ENCODE data around the gene TMEM40.
"Not testable (repeated sequence)": the region's sequence is repeated elsewhere in the genome, so short reads cannot be mapped to it uniquely, and the experiment has no call there.

Gene TMEM40

DNA sequence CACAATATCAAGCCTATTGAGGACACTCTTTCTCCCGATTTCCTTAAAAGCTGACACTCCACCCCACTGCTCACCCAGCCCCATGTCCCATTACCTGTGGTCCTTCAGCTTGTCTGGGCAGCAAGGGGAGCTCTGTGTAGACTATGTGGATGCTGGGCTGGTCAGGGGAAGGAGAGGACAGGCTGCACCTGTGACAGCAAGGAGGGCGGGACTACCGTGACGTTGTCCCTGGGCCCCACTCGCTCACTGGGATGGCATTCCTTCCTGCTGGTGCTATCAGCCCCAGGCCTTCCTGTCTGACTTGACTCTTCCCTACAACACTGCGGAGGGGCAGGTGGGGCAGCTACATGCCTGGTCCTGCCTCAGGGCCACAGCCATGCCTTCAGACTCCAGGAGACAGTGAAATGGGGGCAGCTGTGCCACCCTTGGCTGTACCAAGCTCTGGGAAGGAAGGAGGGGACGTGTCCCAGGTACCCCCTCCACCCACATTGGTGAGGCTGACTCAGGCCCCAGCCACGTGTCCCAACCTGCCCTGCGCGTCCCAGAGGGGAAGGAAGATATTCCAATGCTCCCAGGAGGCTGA is at the start of gene TMEM40:
TMEM40 (minus strand) TSS at position 163 of the 583 bp plus-strand sequence. CDS start 9,427 bp downstream, outside the sequence.
- no peak for FAIRE-seq

DNA sequence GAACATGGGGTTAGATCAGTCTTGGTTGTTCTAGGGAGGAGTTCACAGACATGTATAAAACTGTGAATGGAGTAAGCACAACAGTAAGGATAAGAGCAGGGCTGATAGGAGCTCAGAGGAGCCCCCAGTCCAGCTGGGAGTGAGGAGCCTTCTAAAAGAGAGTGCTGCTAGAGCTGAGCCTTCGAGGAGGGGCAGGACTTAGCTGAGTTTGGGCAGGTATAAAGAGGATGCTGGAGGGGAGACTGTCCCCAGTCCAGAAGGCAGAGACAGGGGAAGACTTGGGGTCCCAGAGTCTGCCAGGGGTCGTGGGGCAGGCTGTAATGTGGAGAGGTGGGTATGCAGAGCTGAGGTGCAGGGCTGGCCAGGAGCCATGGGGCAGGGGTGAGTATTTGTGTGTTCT is 49.5 kb upstream of the TMEM40 start:
- FAIRE-seq, result no peak

DNA sequence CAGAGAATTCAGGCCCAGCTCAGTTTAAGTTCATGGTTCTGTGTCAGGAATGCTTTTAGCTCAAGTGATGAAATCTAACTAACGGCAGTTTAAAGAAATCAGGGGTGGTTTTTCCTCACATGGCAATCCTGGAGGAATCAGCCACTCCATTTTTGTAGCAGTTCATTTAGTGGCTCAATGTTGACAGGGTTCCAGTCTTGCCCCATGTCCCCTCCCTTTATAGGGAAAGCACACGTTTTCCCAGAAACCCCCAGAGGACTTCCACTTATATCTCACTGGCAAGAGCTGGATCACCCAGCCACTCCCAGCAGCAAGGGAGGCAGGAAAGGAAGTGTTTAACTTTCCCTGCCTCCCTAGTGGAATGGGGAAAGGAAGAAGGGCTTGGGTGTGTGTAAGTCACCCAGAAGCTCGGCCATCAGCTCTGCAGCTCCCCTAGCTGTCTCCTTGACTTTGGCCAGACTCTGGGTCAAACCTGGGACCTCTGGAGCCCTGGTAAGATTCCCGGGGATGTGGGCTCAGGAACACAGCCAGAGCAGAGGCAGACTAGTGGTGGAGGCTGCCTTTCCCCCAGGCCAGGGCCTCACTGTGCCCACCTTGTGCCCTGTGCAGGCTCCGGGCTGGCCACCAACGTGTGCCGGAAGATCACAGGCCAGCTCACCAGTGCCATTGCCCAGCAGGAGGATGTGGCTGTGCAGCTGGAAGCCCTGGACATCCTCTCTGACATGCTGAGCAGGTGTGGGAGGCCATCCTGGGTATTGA is 48.7 kb upstream of the TMEM40 start:
- FAIRE-seq, result no peak

DNA sequence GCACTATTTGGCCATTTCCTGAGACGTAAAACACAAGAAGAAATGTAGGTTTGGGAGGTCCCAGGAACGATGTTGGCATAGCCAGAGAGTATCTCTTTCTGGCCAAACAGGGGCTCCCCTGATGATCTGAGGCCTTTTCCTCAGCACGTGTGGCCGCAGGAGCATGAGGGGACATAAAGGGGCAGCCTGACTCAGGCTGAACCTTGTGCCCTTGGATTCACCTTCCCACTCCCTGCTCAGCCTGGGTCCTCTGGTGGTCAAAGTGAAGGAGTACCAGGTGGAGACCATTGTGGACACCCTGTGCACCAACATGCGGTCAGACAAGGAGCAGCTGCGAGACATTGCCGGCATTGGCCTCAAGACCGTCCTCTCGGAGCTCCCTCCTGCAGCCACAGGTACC is 48.0 kb upstream of the TMEM40 start:
- no peak for FAIRE-seq

- no peak for FAIRE-seq
Measured at GRCh38 chr3:12803371-12803770, 44.3 kb upstream of the TMEM40 start.

GRCh38 chr3:12799525-12800440 is 40.7 kb upstream of the TMEM40 start:
- FAIRE-seq, result no peak

GRCh38 chr3:12798559-12799179 is 39.6 kb upstream of the TMEM40 start:
- FAIRE-seq, result no peak

DNA sequence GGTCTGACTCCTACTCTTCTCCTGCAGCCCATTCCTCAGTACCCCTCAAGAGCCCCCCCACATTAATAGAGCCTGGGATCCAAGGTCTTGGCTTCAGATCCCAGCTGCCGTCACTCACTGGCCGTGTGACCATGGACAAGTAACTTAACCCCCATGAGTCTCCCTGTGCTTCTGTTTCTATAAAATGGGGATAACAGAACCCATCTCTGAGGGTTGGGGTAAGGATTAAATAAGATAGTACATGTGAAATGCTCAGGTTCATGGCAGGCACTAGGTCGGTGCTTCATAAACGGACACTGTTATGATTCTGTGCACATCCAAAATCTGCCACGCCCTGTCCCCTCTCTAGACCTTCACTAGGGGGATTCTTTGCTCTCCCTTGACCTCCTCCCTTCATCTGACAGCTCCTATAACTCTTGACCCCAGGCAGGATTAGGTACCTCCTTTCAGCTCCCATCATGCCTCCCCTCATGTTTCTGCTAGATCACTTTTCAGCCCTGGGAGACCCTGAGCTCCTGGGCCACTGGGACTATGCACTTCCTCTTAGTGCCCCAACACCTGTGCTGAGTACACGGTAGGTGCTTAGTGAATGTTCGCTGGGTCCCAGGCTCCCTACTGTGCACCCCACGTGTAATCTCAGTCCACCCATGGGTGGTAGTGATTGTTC is 39.0 kb upstream of the TMEM40 start:
- FAIRE-seq, result no peak

DNA sequence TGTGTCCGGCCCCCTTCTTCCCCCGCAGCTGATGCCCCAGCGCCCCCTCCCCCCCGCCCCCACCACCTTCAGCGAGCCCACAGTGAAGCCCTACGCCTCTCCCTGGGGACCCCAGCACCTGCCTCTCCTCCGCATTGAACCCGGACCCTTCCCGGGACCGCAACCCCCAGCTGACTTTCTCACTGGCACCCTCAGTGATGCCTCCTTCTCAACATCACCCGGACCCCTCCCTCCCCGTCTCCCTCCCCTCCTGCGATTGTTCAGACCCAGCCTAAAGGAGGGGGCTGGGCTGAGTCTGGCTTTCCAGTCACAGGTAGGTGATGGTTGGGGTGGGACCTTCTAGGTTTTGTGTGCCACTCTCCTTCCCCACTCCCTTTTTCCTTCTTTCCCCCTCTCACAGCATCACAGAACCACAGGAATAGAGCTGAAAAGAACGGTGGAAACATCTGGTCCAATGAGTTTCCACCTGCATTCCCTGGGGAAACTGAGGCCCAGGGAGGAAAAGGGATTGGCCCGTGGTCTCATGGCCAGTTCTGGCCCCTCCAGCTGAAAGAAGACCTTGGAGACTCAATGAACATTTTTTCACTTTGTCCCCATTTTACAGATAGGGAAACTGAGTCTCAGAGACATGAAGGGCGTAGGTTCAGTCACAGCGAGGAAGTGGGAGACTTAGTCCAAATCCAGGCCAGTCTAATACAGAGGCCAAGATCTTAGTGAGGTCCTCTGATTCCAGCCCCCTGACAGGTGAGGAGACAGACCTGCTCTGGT is 38.2 kb upstream of the TMEM40 start:
- no peak for FAIRE-seq

DNA sequence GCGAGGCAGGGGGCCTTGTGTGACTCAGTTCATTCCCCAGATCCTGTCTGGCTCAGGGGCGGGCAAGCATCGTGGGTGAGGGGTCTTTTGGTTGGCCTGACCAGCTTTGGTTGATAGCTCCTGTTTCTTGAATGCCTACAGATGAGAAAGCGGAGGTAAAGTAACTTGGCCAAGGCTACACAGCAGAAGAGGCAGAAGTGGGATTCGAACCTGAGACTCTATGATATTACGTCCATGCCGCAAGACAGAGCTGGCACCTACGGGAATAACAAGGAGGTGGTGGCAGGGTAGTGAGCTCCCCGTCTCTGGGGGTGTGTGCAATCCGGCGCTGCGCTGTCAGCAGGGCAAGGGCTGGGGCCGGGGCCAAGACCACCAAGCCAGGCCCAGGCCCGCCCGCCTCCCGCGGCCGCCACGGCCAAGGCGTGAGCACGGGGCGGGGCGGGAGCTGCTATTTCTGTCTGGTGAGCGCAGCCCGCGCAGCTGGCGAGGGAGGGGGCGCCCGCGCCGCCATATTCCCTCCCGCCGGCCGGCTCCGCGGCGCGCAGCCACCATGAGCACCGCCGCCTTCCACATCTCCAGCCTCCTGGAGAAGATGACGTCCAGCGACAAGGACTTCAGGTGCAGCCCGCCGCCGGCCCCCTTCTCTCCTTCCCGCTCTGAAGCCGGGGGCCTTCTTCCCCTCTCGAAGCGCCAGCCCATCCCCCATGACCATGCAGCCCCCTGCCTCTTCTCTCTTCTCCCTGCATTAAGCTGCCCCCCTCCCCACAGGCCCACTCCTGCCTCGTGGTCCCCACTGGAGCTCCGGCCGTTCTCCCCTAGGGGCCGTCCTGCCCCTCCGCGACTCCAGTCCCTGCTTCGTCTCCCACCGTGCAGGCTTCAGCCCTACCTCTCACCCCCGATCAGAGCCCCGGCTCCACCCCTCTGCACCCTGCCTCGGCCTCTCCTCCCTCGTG is 37.4 kb upstream of the TMEM40 start, which contains the start of gene CAND2:
CAND2 (plus strand) TSS at position 510 of the 953 bp plus-strand sequence; CDS start at position 551, 41 bp downstream.
- FAIRE-seq, result no peak

GRCh38 chr3:12793701-12794100 is 34.6 kb upstream of the TMEM40 start:
- FAIRE-seq, result no peak

DNA sequence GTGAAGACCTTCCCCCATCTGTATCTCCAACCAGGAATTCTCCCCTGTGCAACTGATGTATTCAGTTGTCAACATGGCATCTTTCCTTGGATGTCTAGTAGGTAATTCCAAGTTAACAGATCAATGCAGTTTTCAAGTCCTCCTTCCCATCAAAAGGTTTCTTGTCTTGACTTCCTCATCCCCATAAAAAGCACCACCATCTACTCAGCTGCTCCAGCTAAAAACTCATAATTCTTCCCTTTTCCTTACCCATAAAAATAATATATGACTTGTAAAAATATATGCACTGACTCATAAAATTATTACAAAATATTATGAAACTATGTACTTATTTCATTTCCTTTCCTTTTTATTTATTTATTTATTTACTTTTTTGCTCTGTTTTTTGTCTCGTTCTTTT is 32.4 kb upstream of the TMEM40 start:
- no peak for FAIRE-seq

- FAIRE-seq, result not testable (repeated sequence)
Measured at GRCh38 chr3:12787967-12788690, 29.1 kb upstream of the TMEM40 start.

GRCh38 chr3:12787346-12787745 is 28.3 kb upstream of the TMEM40 start:
- FAIRE-seq, result not testable (repeated sequence)

GRCh38 chr3:12785096-12785495 is 26.0 kb upstream of the TMEM40 start:
- no peak for FAIRE-seq

- FAIRE-seq, result no peak
Measured at GRCh38 chr3:12782172-12782815, 23.2 kb upstream of the TMEM40 start.

GRCh38 chr3:12780751-12781150 is 21.7 kb upstream of the TMEM40 start:
- peak; percentile 21 for FAIRE-seq

GRCh38 chr3:12777171-12777570 is 18.1 kb upstream of the TMEM40 start:
- FAIRE-seq, result no peak

DNA sequence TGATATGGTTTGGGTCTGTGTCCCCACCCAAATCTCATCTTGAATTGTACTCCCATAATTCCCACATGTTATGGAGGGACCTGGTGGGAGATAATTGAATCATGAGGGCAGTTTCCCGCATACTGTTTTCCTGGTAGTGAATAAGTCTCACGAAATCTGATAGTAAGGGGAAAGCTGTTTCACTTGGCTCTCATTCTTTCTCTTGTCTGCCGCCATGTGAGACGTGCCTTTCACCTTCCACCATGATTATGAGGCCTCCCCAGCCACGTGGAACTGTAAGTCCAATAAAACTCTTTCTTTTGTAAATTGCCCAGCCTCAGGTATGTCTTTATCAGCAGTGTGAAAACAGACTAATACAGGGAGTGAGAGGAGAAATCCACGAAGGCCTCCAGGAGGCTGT is 16.9 kb upstream of the TMEM40 start:
- not testable (repeated sequence) for FAIRE-seq

Data from islet of Langerhans (tissue), 1 donor.